NB4 (cell line): ENCODE measurements around the gene TCHP.

Source experiments
- DNase-seq: peaks from one replicate; pipeline ENCODE4 v3.0.0; 2010; ENCODE audit warnings: low read depth
- H3K4me3 ChIP-seq: one replicate; pipeline ENCODE4 v1.5.1; 2011; ENCODE audit warnings: mild to moderate bottlenecking, low read depth, low read length, moderate library complexity
- MYC ChIP-seq: IDR thresholded peaks from 2 replicates; pipeline ENCODE4 v1.6.1; 2011; ENCODE audit warnings: low read depth, low read length
- POLR2A ChIP-seq: IDR thresholded peaks from 2 replicates; pipeline ENCODE4 v1.6.1; 2011; ENCODE audit warnings: mild to moderate bottlenecking; ENCODE audit not compliant: insufficient read length; ENCODE audit errors: extremely low read depth
- TF ChIP-seq, protein P1 (sequence below): IDR thresholded peaks from 2 replicates; pipeline ENCODE4 v1.6.1; 2011; ENCODE audit warnings: low read depth, low read length
- TF ChIP-seq, protein P2 (sequence below): IDR thresholded peaks from one replicate; pipeline ENCODE4 v1.5.1; 2012; ENCODE audit warnings: low read depth, low read length

TCHP gene

DNA sequence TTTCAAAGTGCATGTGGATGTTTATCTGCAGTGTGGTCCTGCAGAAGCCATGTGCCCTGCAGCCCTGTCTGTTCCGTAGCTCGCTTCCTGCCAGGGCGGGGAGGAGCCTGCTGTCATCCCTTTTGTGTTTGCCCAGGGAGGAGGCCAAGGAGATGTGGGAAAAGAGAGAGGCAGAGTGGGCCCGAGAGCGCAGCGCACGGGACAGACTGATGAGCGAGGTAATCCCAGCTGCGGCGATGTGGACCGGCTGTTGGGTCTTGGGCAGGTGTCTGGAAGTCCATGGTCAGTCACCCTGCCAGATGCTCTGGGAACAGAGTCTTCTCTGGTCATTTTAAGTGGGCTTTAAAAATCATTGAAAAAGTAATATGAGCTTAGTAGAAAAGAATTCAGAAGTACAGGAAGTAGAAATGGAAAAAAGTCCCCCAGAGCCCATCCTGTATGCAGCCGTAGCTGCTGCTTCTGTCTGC, 12.8 kb downstream of the TCHP start:
- H3K4me3 ChIP-seq: no peak overlapping the region
- DNase-seq: no peak
- TF ChIP-seq, protein P1, sequence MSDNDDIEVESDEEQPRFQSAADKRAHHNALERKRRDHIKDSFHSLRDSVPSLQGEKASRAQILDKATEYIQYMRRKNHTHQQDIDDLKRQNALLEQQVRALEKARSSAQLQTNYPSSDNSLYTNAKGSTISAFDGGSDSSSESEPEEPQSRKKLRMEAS: no peak
- TF ChIP-seq, protein P2, sequence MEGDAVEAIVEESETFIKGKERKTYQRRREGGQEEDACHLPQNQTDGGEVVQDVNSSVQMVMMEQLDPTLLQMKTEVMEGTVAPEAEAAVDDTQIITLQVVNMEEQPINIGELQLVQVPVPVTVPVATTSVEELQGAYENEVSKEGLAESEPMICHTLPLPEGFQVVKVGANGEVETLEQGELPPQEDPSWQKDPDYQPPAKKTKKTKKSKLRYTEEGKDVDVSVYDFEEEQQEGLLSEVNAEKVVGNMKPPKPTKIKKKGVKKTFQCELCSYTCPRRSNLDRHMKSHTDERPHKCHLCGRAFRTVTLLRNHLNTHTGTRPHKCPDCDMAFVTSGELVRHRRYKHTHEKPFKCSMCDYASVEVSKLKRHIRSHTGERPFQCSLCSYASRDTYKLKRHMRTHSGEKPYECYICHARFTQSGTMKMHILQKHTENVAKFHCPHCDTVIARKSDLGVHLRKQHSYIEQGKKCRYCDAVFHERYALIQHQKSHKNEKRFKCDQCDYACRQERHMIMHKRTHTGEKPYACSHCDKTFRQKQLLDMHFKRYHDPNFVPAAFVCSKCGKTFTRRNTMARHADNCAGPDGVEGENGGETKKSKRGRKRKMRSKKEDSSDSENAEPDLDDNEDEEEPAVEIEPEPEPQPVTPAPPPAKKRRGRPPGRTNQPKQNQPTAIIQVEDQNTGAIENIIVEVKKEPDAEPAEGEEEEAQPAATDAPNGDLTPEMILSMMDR: no peak
- TF ChIP-seq POLR2A: no peak
- no peak for TF ChIP-seq MYC

DNA sequence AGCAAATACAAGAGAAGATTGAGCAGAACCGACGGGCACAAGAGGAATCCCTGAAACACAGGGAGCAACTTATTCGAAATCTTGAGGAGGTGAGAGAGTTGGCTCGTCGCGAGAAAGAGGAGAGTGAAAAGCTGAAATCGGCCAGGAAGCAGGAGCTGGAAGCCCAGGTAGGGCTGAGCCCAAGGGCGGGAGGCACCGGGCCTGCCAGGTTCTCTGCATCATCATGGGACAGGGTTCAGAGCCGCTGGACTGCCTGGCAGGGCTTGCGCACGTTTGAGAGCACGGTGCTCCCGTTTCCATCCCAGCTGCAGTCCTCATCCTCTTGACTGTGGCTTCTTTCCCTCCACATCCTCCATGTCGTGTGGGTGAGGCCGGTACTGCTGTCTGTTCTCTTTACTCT, 14.4 kb downstream of the TCHP start:
- TF ChIP-seq POLR2A: no peak
- TF ChIP-seq, protein P1: no peak
- no peak for TF ChIP-seq MYC
- TF ChIP-seq, protein P2: no peak
- DNase-seq: no peak
- no peak overlapping the region for H3K4me3 ChIP-seq

DNA sequence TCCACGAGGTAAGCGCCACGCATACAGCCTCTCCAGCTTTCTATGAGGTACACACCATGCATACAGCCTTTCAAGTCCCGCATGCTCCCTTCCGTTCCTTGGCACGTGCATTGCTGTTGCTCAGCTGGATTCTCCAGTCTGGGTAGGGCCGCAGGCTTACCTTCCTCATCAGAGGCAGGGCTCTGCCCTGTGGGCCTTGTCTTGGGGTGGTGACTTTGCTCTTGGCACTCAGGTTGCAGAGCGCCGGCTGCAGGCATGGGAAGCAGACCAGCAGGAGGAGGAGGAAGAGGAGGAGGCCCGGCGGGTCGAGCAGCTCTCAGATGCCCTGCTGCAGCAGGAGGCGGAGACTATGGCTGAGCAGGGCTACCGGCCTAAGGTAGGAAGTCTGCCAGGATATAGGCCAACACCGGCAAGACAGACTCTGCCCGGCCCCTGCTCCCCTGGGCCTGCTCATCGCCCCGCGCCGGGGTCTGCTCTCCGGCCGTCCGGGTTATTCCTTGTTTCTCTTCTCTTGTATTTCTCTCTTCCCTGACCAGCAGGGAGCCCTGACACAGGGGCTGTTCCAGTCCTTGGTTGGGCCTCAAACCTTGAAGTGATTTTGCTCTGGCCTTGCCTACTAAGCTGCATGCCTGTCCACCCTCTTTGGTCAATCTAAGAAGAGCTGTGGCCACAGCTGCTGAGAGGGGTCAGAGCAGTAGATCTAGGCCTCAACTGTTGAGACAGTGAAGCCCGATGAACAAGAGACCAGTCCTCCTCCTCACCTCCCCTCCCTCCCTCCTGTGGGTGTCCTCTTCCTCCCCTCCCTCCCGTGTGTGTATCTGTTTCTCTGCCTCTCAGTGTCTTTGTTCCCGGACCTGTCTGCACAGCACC, 15.3 kb downstream of the TCHP start:
- no peak overlapping the region for H3K4me3 ChIP-seq
- DNase-seq: no peak
- TF ChIP-seq POLR2A (no peak), MYC (no peak)
- TF ChIP-seq, protein P1: no peak
- TF ChIP-seq, protein P2: no peak

DNA sequence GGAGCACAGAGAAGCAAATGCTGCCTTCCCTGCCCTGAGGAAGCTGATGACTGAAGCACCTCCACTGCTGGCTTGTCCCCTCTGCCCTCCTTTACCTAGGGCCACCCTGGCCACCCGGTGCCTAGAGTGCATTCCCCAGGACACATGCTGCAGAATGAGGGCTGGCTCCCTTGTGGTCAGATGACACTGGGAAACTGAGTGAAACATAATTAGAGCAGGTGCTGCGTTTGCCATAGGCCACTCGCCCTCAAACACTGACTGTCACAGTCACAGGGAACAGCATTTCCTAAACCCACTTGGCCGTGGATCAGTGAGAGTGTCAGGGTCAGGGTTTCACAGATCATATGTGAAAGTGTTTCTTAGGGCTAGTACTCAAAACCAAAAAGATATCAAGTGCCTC, 16.0 kb downstream of the TCHP start:
- no peak for DNase-seq
- TF ChIP-seq, protein P1: no peak
- TF ChIP-seq, protein P2: no peak
- no peak for TF ChIP-seq MYC
- TF ChIP-seq POLR2A: no peak
- no peak overlapping the region for H3K4me3 ChIP-seq

DNA sequence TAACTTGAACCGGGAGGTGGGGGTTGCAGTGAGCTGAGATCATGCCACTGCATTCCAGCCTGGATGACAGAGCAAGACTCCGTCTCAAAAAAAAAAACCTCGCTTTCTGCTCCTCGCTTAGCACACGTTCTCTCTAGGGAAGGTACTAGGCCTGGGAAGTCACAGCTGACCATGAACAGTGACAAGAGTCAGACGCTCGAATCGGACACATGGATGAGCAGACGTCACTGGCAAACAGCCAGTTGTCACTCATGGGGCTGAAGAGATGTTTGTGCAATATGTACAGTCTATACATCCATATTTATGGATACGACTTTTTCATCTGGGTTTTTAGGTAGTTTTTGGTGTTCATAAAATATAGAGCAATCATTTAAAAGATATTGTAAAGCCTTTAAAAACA, 19.4 kb downstream of the TCHP start:
- DNase-seq: no peak
- TF ChIP-seq POLR2A (no peak), MYC (no peak)
- TF ChIP-seq, protein P1: no peak
- TF ChIP-seq, protein P2: no peak
- no peak overlapping the region for H3K4me3 ChIP-seq
